A673 (cell line): ENCODE results near the gene RNF168. TPM values are rescaled to one million over a fixed set of nuclear protein-coding genes. Genes with fewer than 3 reads are reported as not detected.
A peak's percentile ranks its signal among the peaks of the same experiment; 100 is the strongest.

Source experiments
- BruUV-seq: library from RNA; stranded (reverse); fragments of 400-500 nt; replicated peaks from 2 replicates; lab custom pipeline; 2021; lab: Mats Ljungman, UMichigan
- CTCF ChIA-PET: fragments of 300-600 bp; sonication (Branson Sonifier 250); formaldehyde crosslinking; loops from one replicate; lab custom pipeline; 2022; ENCODE audit warnings: antibody characterized with exemption; lab: Charles Lee
- POLR2A ChIA-PET: fragments of 300-600 bp; sonication (Branson Sonifier 250); formaldehyde crosslinking; loops from one replicate; lab custom pipeline; 2022; ENCODE audit warnings: antibody characterized with exemption; ENCODE audit not compliant: low non-redundant PET; lab: Charles Lee
- DNase-seq: peaks from one replicate; pipeline ENCODE4 v3.0.0-alpha.2; 2015; ENCODE audit warnings: low spot score
- H3K27ac ChIP-seq: fragments of 200-600 bp; sonication (generic); 2 replicates; pipeline ENCODE4 v1.5.1; 2016; ENCODE audit warnings: mixed run types, low read depth, mild to moderate bottlenecking, mixed read lengths, antibody characterized with exemption, low read length; ENCODE audit not compliant: poor library complexity, severe bottlenecking
- H3K27me3 ChIP-seq: fragments of 200-600 bp; sonication (generic); replicated peaks from 2 replicates; pipeline ENCODE4 v1.6.1; 2017; ENCODE audit warnings: mixed run types, low read depth, mild to moderate bottlenecking, mixed read lengths, antibody characterized with exemption, low read length; ENCODE audit not compliant: insufficient read depth, poor library complexity
- H3K36me3 ChIP-seq: fragments of 200-600 bp; sonication (generic); 2 replicates; pipeline ENCODE4 v1.6.1; 2016; ENCODE audit warnings: mixed run types, mild to moderate bottlenecking, mixed read lengths, antibody characterized with exemption, low read length; ENCODE audit not compliant: insufficient read depth, poor library complexity, severe bottlenecking
- H3K4me1 ChIP-seq: fragments of 200-600 bp; sonication (generic); 2 replicates; pipeline ENCODE4 v1.6.1; 2017; ENCODE audit warnings: mixed run types, mild to moderate bottlenecking, mixed read lengths, antibody characterized with exemption, low read length; ENCODE audit not compliant: insufficient read depth, poor library complexity, severe bottlenecking
- H3K4me3 ChIP-seq: fragments of 200-600 bp; sonication (generic); 2 replicates; pipeline ENCODE4 v1.5.1; 2016; ENCODE audit warnings: low read depth, mixed run types, mild to moderate bottlenecking, mixed read lengths, low read length; ENCODE audit not compliant: poor library complexity, severe bottlenecking
- H3K9me3 ChIP-seq: fragments of 200-600 bp; sonication (generic); 2 replicates; pipeline ENCODE4 v1.6.1; 2016; ENCODE audit warnings: mixed run types, low read depth, mild to moderate bottlenecking, mixed read lengths, antibody characterized with exemption, low read length; ENCODE audit not compliant: poor library complexity, severe bottlenecking
- EZH2 ChIP-seq: fragments of 200-600 bp; sonication (generic); IDR thresholded peaks from 2 replicates; pipeline ENCODE4 v1.6.1; 2017; ENCODE audit warnings: borderline replicate concordance, low read depth, mild to moderate bottlenecking, mixed read lengths, antibody characterized with exemption, low read length; ENCODE audit not compliant: poor library complexity, severe bottlenecking
- intact Hi-C: fragments of 100-400 bp; cut with micrococcal nuclease; formaldehyde crosslinking; loops from one replicate; pipeline ENCODE4 v1.10.0; 2022; ENCODE audit not compliant: unreplicated experiment
- total RNA-seq: library from RNA; stranded (reverse); gene quantifications from 2 replicates; pipeline ENCODE4 v1.2.3, GENCODE V29; 2021
- TF ChIP-seq, protein P1 (sequence below): fragments of 300-800, 200-600 bp; sonication (generic); conservative IDR thresholded peaks from 2 replicates; pipeline ENCODE4 v1.5.1; 2017; ENCODE audit warnings: low read depth, mild to moderate bottlenecking, antibody characterized with exemption, low read length, moderate library complexity, mixed read lengths

The RNF168 gene
- total RNA-seq, 1 experiment from 2014 or later = 42.9 TPM

DNA sequence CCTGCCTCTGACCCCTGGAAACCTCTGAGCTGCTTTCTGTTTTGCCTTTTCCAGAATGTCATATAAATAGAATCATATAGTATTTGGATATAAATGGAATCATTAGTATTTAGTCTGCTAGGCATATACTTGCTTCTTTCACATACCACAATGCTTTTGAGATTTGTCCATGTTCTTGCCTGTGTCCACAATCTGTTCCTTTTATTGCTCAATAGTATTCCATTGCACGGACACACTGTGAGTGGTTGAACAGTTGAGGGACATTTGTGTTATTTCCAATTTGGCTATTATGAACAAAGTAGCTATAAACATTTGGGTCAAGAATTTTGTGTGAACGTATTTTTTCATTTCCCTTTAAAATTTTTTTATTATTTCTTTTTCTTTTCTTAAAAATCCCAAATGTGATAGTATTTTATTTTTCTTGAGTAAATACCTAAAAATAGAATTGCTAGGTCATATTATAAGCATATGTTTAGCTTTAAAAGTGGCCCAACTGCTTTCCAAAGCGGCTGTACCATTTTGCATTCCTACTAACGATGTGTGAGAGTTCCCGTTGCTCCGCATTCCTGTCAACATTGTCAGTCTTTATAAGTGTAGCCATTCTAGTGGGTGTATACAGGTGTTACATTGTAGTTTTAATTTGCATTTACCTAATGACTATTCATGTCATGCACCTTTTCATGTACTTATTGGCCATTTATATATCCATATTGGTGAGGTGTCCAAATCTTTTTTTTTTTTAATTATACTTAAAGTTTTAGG lies 38.3 kb upstream of the RNF168 start:
- no TSS peak for BruUV-seq
- intact Hi-C loops = no loop called here
- H3K4me3 ChIP-seq = no peak overlapping the region
- no peak for DNase-seq
- no peak overlapping the region for H3K27ac ChIP-seq
- no peaks in the 10 kb centered on the region for H3K9me3 ChIP-seq
- ChIA-PET POLR2A (no interaction called here), CTCF (no interaction called here)
- H3K27me3 ChIP-seq = no peaks in the 10 kb centered on the region
- H3K4me1 ChIP-seq = no peaks in the 10 kb centered on the region
- H3K36me3 ChIP-seq = no peaks in the 10 kb centered on the region
- TF ChIP-seq EZH2 = no peak
- TF ChIP-seq, protein P1, sequence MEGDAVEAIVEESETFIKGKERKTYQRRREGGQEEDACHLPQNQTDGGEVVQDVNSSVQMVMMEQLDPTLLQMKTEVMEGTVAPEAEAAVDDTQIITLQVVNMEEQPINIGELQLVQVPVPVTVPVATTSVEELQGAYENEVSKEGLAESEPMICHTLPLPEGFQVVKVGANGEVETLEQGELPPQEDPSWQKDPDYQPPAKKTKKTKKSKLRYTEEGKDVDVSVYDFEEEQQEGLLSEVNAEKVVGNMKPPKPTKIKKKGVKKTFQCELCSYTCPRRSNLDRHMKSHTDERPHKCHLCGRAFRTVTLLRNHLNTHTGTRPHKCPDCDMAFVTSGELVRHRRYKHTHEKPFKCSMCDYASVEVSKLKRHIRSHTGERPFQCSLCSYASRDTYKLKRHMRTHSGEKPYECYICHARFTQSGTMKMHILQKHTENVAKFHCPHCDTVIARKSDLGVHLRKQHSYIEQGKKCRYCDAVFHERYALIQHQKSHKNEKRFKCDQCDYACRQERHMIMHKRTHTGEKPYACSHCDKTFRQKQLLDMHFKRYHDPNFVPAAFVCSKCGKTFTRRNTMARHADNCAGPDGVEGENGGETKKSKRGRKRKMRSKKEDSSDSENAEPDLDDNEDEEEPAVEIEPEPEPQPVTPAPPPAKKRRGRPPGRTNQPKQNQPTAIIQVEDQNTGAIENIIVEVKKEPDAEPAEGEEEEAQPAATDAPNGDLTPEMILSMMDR = no peak

DNA sequence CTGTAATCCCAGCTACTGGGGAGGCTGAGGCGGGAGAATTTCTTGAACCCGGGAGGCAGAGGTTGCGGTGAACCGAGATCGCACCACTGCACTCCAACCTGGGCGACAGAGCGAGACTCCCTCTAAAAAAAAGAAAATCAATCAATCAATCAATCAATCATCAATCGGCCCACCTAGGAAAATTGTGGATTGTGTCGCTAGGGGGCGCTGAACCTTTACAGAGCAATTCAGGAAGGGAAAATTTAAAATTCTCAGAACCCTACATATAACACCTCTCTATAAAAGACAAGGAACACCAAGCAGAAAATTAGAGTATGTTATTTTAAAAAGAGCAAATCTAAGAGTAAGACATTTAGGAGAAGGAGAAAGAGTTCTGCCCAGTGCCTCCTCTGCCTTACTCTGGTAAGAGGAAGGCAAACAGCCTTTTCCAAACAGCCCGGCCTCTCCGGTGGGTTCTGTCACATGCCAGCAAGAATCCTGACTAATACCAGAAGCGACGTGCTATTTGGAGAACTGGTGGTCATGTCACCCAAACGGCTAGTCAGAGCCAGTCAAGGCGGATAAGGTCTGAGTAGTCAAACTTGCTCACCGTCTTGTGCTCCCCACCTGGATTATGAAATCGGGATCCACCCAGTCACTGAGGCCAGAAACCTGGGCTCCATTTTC lies 33.9 kb upstream of the RNF168 start:
- CTCF ChIA-PET = interaction anchor here (0.6 to 1.0 kb wide), 2 partner anchors 9 to 49 kb away, joined by 3 read pairs; no protein-coding TSS in a partner anchor
- H3K4me1 ChIP-seq = no peaks in the 10 kb centered on the region
- intact Hi-C loops = loop anchor here (5.0 to 10.0 kb wide), 2 partner anchors 150 to 427 kb away; partner anchors contain the start of gene PIGZ
- no TSS peak for BruUV-seq
- TF ChIP-seq, protein P1 = peak; percentile 85
- TF ChIP-seq EZH2 = no peak
- no peak overlapping the region for H3K27ac ChIP-seq
- H3K4me3 ChIP-seq = no peak overlapping the region
- peak; percentile 51 for DNase-seq
- H3K9me3 ChIP-seq = no peaks in the 10 kb centered on the region
- H3K27me3 ChIP-seq = no peaks in the 10 kb centered on the region
- POLR2A ChIA-PET = no interaction called here
- H3K36me3 ChIP-seq = no peaks in the 10 kb centered on the region

DNA sequence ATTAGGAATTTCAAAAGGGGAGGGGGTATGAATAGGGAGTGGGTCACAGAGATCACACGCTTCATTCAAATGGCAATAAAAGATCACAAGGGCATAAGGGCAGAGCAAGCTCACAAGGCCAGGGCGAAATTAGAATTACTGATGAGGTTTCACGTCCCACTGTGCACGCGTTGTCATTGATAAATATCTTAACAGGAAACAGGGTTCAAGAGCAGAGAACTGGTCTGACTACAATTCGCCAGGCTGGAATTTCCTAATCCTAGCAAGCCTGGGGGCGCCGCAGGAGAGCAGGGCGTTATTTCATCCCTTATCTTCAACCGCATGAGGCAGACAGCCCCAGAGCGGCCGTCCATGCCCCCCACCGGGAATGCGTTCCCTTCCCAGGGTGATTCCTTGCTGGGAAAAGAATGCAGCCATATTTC lies 29.7 kb upstream of the RNF168 start:
- DNase-seq = peak; percentile 55
- intact Hi-C loops = loop anchor here (10.0 kb wide), 1 partner anchor 432 kb away; the partner anchor contains the start of gene PIGZ
- H3K27me3 ChIP-seq = no peaks in the 10 kb centered on the region
- no peak for TF ChIP-seq EZH2
- TF ChIP-seq, protein P1 = no peak
- H3K9me3 ChIP-seq = no peaks in the 10 kb centered on the region
- no peak overlapping the region for H3K27ac ChIP-seq
- POLR2A ChIA-PET = no interaction called here
- CTCF ChIA-PET = no interaction called here
- no peaks in the 10 kb centered on the region for H3K4me1 ChIP-seq
- no TSS peak for BruUV-seq
- peak overlapping the region; percentile 17 for H3K4me3 ChIP-seq
- no peaks in the 10 kb centered on the region for H3K36me3 ChIP-seq
